AG04450 (cell line): ENCODE results near the gene DNAJA4. TPM values are rescaled to one million over a fixed set of nuclear protein-coding genes. Genes with fewer than 3 reads are reported as not detected.

Experiments used
- CTCF ChIA-PET: fragments of 300-600, 350-600 bp; formaldehyde crosslinking; extraction: SDS; loops from one replicate; lab custom pipeline; 2022; ENCODE audit warnings: antibody characterized with exemption, inconsistent platforms; lab: Charles Lee
- POLR2A ChIA-PET: fragments of 350-600 bp; formaldehyde crosslinking; extraction: SDS; loops from one replicate; lab custom pipeline; 2021; ENCODE audit warnings: antibody characterized with exemption, inconsistent platforms; lab: Yijun Ruan, JAX
- DNase-seq: peaks from one replicate; pipeline ENCODE4 v3.0.0-alpha.2; 2011; ENCODE audit warnings: low read depth, low spot score
- H3K27ac ChIP-seq: one replicate; pipeline ENCODE4 v1.5.1; 2012; ENCODE audit warnings: low read depth, low read length, control low read depth
- H3K27me3 ChIP-seq: one replicate; pipeline ENCODE4 v1.6.0; 2012; ENCODE audit warnings: low read length; ENCODE audit not compliant: control insufficient read depth, insufficient read depth
- H3K4me3 ChIP-seq: 2 replicates; pipeline ENCODE4 v1.5.1; 2011; ENCODE audit warnings: mild to moderate bottlenecking, low read depth, low read length, control low read depth
- H3K9me3 ChIP-seq: 2 replicates; pipeline ENCODE4 v1.5.1; 2012; ENCODE audit warnings: low read length; ENCODE audit not compliant: control insufficient read depth, insufficient read depth
- polyA plus RNA-seq: library from polyadenylated mRNA; depleted of rRNA; stranded (reverse); fragments of >200 nt; gene quantifications from 2 replicates; pipeline ENCODE4 v1.2.3, GENCODE V29; 2011
- TF ChIP-seq, protein P1 (sequence below): IDR thresholded peaks from 2 replicates; pipeline ENCODE4 v1.5.1; 2011; ENCODE audit warnings: low read depth, low read length, control low read depth, inconsistent platforms

DNAJA4 gene
- polyA plus RNA-seq, 1 experiment: 2.5 TPM

GRCh38 chr15:78322724-78323521 is 58.6 kb downstream of the DNAJA4 start:
- no peak for DNase-seq
- H3K4me3 ChIP-seq: no peak overlapping the region
- H3K27me3 ChIP-seq: peaks cover 13% of the 10 kb centered on the region
- ChIA-PET POLR2A (no interaction called here), CTCF (interaction anchor here (1.0 kb wide), 1 partner anchor 15 kb away, joined by 3 read pairs; no protein-coding TSS in a partner anchor)
- TF ChIP-seq, protein P1, sequence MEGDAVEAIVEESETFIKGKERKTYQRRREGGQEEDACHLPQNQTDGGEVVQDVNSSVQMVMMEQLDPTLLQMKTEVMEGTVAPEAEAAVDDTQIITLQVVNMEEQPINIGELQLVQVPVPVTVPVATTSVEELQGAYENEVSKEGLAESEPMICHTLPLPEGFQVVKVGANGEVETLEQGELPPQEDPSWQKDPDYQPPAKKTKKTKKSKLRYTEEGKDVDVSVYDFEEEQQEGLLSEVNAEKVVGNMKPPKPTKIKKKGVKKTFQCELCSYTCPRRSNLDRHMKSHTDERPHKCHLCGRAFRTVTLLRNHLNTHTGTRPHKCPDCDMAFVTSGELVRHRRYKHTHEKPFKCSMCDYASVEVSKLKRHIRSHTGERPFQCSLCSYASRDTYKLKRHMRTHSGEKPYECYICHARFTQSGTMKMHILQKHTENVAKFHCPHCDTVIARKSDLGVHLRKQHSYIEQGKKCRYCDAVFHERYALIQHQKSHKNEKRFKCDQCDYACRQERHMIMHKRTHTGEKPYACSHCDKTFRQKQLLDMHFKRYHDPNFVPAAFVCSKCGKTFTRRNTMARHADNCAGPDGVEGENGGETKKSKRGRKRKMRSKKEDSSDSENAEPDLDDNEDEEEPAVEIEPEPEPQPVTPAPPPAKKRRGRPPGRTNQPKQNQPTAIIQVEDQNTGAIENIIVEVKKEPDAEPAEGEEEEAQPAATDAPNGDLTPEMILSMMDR: no peak
- H3K27ac ChIP-seq: no peak overlapping the region
- H3K9me3 ChIP-seq: no peaks in the 10 kb centered on the region

DNA sequence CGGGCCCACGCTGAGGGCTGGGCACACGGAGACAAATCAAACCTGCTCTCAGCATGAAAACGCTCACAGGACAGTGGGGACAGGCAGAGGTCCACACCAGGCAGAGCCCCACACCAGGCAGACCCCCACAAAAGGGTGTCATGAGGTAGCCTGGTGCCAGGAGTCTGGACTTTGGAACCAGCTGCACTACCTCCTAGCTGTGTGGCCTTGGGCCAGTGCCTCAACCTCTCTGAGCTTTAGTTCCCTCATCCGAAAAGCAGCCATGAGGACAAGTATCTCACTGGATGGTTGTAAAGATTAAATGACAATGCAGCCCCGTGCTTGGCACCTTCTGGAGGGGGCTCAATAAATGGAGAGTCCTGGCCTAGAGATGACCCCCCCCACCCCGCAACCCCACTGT is 59.3 kb downstream of the DNAJA4 start:
- POLR2A ChIA-PET: no interaction called here
- TF ChIP-seq, protein P1: no peak
- no peak overlapping the region for H3K27ac ChIP-seq
- no peaks in the 10 kb centered on the region for H3K9me3 ChIP-seq
- CTCF ChIA-PET: interaction anchor here (1.0 kb wide), 1 partner anchor 16 kb away, joined by 3 read pairs; no protein-coding TSS in a partner anchor
- H3K4me3 ChIP-seq: no peak overlapping the region
- H3K27me3 ChIP-seq: peaks cover 17% of the 10 kb centered on the region
- DNase-seq: no peak

GRCh38 chr15:78324144-78324543 is 59.8 kb downstream of the DNAJA4 start:
- Histone ChIP-seq H3K9me3 (no peaks in the 10 kb centered on the region), H3K27me3 (peaks cover 17% of the 10 kb centered on the region), H3K4me3 (no peak overlapping the region), H3K27ac (no peak overlapping the region)
- CTCF ChIA-PET: no interaction called here
- DNase-seq: no peak
- POLR2A ChIA-PET: no interaction called here
- TF ChIP-seq, protein P1: no peak

GRCh38 chr15:78325092-78325843 is 60.9 kb downstream of the DNAJA4 start:
- ChIA-PET POLR2A (no interaction called here), CTCF (no interaction called here)
- peaks cover 16% of the 10 kb centered on the region for H3K27me3 ChIP-seq
- no peak overlapping the region for H3K4me3 ChIP-seq
- H3K9me3 ChIP-seq: no peaks in the 10 kb centered on the region
- TF ChIP-seq, protein P1: no peak
- no peak overlapping the region for H3K27ac ChIP-seq
- no peak for DNase-seq
